Fibroblast of mammary gland (primary cell): ENCODE measurements around the gene PRKRA.
"Not testable (repeated sequence)": the region's sequence is repeated elsewhere in the genome, so short reads cannot be mapped to it uniquely, and the experiment has no call there.

Experiments
- DNase-seq: peaks from one replicate; pipeline ENCODE4 v3.0.0-alpha.2; 2010; ENCODE audit warnings: low read depth
- H3K4me3 ChIP-seq: 2 replicates; pipeline ENCODE4 v1.5.1; 2011; ENCODE audit warnings: low read depth, mild to moderate bottlenecking, low read length, moderate library complexity; ENCODE audit not compliant: control insufficient read depth
- CTCF ChIP-seq: conservative IDR thresholded peaks from 2 replicates; pipeline ENCODE4 v1.5.1; 2011; ENCODE audit warnings: low read depth, low read length, inconsistent platforms; ENCODE audit not compliant: control insufficient read depth, insufficient read depth

The PRKRA gene

GRCh38 chr2:178478130-178478438 is 27.1 kb upstream of the PRKRA start:
- DNase-seq, result peak; percentile 25
- TF ChIP-seq CTCF, result no peak
- peak overlapping the region; percentile 99 for H3K4me3 ChIP-seq

- no peak for TF ChIP-seq CTCF
- peak overlapping the region; percentile 99 for H3K4me3 ChIP-seq
- no peak for DNase-seq
Observed at GRCh38 chr2:178477443-178478129, 26.6 kb upstream of the PRKRA start.

GRCh38 chr2:178476477-178476876 is 25.5 kb upstream of the PRKRA start:
- H3K4me3 ChIP-seq, result no peak overlapping the region
- TF ChIP-seq CTCF, result no peak
- DNase-seq, result no peak

- TF ChIP-seq CTCF, result no peak
- H3K4me3 ChIP-seq, result no peak overlapping the region
- DNase-seq, result no peak
Observed at GRCh38 chr2:178474560-178474959, 23.6 kb upstream of the PRKRA start.

GRCh38 chr2:178473931-178474330 is 23.0 kb upstream of the PRKRA start:
- no peak for TF ChIP-seq CTCF
- peak; percentile 26 for DNase-seq
- no peak overlapping the region for H3K4me3 ChIP-seq

- no peak for TF ChIP-seq CTCF
Observed at GRCh38 chr2:178473373-178473772, 22.4 kb upstream of the PRKRA start.

GRCh38 chr2:178471313-178471712 is 20.3 kb upstream of the PRKRA start:
- DNase-seq, result peak; percentile 15
- not testable (repeated sequence) for H3K4me3 ChIP-seq

More at GRCh38 chr2:178473373-178473772, 22.4 kb upstream of the PRKRA start:
- H3K4me3 ChIP-seq, result no peak overlapping the region
- no peak for DNase-seq
